ENCODE data around the gene SEPSECS.
"Not testable (repeated sequence)": the region's sequence is repeated elsewhere in the genome, so short reads cannot be mapped to it uniquely, and the experiment has no call there.

Gene SEPSECS

DNA sequence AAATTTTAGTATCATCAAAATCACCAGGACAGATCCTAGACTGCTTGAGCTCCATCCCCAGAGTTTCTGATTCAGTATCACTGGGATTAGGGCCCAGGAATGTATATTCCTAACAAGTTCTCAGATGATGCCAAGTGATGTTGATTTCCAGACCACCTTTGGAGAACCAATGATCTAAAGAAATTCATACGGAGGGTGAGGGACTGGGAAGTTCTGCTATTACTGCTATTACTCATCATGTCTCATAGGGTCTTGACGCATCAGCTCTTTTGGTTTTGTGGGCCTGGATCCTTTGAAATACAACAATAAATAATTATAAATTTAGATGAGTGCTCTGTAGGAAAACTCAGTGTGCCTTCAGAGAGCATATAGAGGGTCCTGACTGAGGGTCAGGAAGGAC is 69.7 kb downstream of the SEPSECS start:
- DNase-seq (ENCODE audit: low read depth): no peak
- TF ChIP-seq, protein P1, sequence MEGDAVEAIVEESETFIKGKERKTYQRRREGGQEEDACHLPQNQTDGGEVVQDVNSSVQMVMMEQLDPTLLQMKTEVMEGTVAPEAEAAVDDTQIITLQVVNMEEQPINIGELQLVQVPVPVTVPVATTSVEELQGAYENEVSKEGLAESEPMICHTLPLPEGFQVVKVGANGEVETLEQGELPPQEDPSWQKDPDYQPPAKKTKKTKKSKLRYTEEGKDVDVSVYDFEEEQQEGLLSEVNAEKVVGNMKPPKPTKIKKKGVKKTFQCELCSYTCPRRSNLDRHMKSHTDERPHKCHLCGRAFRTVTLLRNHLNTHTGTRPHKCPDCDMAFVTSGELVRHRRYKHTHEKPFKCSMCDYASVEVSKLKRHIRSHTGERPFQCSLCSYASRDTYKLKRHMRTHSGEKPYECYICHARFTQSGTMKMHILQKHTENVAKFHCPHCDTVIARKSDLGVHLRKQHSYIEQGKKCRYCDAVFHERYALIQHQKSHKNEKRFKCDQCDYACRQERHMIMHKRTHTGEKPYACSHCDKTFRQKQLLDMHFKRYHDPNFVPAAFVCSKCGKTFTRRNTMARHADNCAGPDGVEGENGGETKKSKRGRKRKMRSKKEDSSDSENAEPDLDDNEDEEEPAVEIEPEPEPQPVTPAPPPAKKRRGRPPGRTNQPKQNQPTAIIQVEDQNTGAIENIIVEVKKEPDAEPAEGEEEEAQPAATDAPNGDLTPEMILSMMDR (IDR thresholded peaks at IDR 0.05; ENCODE audit: control insufficient read depth, insufficient read depth, low read depth, low read length, missing control alignments): no peak

DNA sequence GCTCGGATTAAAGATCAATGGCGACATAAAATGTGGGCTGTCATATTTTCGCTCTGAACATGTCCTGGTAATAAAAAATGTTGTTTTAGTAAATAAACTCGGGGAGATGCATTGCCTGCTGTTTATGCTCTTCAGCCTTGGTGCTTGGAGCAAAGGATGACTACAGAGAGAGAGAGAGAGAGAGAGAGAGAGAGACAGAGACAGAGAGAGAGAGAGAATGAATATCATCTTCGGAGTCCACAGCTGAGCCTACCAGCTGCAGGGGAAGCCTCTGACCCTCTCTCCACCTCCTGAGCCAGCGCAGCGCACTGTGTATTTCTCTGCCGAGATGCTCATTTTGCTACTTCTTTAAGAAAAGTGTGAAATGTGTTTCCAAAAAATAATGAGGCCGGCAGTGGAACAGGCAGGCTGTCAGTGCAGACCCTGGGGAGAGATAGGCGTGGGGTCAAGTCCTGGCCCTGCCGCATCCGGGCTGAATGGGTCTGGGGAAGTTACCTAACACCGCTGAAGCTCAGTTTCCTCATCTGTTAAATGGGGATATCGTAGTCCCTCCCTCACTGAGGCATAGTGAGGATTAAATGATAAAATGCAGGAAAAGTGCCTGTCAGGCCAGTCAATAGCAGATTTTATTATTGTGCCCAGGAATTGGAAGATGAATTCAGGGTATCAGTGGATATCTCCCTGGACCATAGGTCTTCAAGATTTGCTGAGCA is 71.0 kb downstream of the SEPSECS start:
- TF ChIP-seq, protein P1 (IDR thresholded peaks at IDR 0.05; ENCODE audit: control insufficient read depth, insufficient read depth, low read depth, low read length, missing control alignments): no peak
- no peak overlapping the region; the same call in 1 of the 2 replicates for H3K4me3 ChIP-seq (ENCODE audit: control insufficient read depth, low read depth, low read length)
- no peak for DNase-seq (ENCODE audit: low read depth)

More for the DNA sequence above, 69.7 kb downstream of the SEPSECS start:
- no peak overlapping the region for H3K4me3 ChIP-seq (ENCODE audit: control insufficient read depth, low read depth, low read length)

DNA sequence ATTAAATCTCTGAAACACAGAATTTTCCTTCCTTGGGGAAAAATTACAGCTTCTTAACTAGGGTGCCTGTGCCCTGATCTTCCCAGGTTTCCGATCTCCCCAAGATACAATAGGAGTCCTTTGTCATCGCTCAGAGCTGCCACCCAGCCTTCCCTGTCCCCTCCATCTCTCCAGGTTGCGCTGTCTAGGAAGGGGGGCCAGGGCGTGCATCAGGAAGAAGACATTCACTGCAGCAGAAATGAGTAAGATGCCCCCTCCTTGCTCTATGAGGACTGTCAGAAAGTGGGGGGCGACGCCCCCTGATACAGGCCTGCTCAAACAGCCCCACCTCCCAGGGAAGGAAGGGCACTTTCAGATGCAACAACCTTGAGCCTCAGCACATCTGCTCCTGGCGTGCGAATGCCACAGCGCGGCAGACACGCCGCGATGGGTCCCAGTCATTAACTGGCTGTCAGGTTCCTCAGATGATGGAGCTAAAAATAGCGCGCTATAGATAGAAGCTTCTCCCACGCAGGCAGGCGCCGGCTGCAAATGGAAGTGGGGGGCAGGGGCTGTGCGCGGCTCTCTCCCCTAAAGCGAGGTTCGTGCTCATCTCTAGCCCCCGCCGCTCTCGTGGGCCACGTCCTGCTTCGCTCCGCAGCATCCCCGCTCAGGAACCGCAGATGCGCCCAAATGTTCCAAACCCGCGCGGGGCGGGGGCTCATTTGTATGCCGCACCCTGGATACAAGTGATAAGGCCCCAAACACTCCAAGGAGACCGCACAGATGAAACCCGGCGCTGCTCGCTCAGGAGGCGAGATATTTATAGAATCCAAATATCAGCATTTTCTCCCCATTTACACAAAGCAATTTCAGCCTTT is 71.9 kb downstream of the SEPSECS start:
- TF ChIP-seq, protein P1 (IDR thresholded peaks at IDR 0.05; ENCODE audit: control insufficient read depth, insufficient read depth, low read depth, low read length, missing control alignments): no peak
- peak overlapping the region; percentile 33 for H3K4me3 ChIP-seq (ENCODE audit: control insufficient read depth, low read depth, low read length)
- DNase-seq (ENCODE audit: low read depth): no peak

DNA sequence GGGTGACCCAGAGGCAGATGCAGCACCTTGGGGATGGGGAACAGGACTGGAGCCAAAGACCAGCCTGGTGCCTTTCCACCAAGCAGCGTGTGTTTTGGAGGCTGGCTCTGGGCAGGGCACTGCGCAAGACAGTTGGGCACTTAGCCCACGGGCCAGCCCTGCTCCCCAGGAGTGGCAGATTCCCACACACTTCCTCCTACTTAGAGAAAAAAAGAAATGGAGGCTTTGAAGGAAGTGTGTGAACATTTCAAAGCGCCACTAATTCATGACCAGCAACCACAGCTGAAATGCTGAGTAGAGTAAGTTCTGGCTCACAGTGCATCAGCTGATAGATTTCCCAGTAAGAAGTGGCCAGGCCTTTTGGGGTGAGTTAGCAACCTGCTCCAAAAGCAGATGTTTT is 74.6 kb downstream of the SEPSECS start:
- no peak for DNase-seq (ENCODE audit: low read depth)
- H3K4me3 ChIP-seq (ENCODE audit: control insufficient read depth, low read depth, low read length): no peak overlapping the region
- TF ChIP-seq, protein P1 (IDR thresholded peaks at IDR 0.05; ENCODE audit: control insufficient read depth, insufficient read depth, low read depth, low read length, missing control alignments): no peak

DNA sequence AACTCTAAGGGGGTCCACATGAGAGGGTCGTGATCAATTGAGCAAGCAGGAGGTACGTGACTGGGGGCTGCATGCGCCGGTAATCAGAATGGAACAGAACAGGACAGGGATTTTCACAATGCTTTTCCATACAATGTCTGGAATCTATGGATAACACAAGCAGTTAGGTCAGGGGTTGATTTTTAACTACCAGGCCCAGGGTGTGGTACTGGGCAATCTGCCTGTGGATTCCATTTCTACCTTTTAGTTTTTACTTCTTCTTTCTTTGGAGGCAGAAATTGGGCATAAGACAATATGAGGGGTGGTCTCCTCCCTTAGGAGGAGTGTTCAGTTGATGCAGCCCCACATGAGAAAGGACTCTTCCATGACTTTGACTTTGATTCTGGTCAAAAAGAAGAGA is 76.8 kb downstream of the SEPSECS start:
- DNase-seq (ENCODE audit: low read depth); H3K4me3 ChIP-seq (ENCODE audit: control insufficient read depth, low read depth, low read length): not testable (repeated sequence)

DNA sequence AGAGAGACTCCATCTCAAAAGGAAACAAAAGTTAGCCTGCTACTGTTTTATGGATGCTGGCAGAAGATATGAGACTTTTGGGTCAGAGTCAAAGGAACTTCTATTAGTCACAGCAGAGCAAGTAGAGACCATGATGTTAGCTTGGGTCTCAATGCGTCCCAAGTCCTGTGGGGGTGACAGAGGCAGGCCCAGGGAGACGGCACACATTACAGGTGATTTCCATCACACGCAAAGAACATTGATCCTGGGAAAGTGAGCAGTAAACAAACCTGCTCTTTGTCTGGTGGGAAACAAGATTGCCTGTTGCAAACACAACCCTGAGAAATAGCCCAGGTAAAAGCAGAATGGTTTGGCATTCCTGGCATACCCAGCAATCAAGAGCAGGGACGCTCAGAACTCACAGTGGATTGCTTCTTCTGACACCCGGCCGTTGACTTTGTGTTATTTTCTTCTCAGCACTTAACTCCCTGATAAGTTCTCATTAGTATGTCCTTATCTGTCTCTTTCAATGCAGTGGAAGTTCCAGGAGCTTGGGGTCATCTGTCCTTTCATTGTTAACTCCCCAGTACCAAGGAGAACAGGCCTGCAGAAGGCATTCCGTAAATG is 78.3 kb downstream of the SEPSECS start:
- no peak for DNase-seq (ENCODE audit: low read depth)
- H3K4me3 ChIP-seq (ENCODE audit: control insufficient read depth, low read depth, low read length): no peak overlapping the region
- TF ChIP-seq, protein P1 (IDR thresholded peaks at IDR 0.05; ENCODE audit: control insufficient read depth, insufficient read depth, low read depth, low read length, missing control alignments): no peak

DNA sequence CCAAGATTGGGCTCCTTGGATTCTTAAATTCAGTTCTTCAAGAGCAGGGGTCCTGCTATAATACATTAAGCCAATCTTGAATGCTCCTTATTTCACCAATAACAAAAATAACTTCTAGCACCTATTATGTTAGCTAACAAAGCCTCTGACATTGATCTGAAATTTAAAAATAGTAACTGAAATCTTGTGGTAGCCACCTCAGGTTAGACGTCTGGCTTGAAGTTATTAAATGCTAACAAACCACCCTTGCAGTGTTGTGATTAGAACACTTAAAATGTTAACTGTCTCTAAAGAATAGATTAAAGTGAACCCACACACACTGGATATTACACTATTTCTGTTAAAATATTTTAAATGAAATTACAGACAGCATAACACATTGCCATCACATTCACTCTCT is 79.7 kb downstream of the SEPSECS start:
- TF ChIP-seq, protein P1 (IDR thresholded peaks at IDR 0.05; ENCODE audit: control insufficient read depth, insufficient read depth, low read depth, low read length, missing control alignments): no peak
- no peak overlapping the region for H3K4me3 ChIP-seq (ENCODE audit: control insufficient read depth, low read depth, low read length)

More for the DNA sequence above, 79.7 kb downstream of the SEPSECS start:
- DNase-seq (ENCODE audit: low read depth): no peak
